HG03280 (cell line): ENCODE results near the gene HERC3.
A peak's percentile ranks its signal among the peaks of the same experiment; 100 is the strongest.

Source experiments
- ATAC-seq: cut with Tn5 transposase; IDR thresholded peaks from one replicate; pipeline ENCODE4 v1.9.1; 2021; ENCODE audit warnings: mild to moderate bottlenecking, moderate library complexity; ENCODE audit not compliant: unreplicated experiment

HERC3 gene

DNA sequence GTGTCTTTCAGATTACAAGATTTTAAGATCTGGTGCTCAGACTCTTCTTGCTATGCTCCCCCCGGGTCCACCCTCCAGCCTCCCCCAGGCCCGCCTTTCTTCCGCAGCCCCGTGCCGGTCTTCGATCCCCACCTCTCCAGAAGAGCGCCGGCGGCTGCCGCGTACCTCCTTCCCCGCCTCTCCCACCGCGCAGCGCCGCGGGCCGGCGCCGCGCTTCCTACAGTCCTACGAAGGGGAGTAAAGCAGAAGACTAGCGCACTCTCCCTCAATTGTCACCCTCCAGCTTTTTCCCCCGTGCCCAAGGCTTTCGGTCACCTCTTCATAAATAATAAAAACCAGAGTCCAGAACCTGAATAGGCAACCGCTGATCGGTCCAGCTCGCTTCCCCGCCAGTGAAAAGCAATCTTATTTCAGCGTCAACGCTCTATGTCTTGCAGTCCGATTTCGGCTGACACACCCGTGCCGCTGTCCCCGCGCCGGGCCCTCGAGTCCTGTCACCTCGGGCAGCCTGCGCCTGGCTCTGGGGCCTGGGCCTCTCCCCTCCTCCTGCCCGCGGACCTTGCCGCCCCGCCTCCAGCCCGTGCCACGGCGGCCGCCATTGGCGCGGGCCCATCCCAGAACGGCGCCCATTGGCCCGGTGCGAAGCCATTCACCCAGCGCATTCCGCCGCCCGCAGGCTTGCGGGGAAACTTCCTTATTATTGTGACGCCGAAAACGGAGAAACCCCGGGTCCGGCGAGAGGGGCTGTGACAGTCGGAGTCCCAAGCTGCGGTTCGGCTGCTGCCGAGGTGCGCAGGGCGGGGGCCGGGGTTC lies at the start of gene HERC3:
TSS of gene HERC3 (plus strand) at position 694 of the 813 bp plus-strand sequence. CDS start 13,344 bp downstream, outside the sequence.
- peak; percentile 97 for ATAC-seq

DNA sequence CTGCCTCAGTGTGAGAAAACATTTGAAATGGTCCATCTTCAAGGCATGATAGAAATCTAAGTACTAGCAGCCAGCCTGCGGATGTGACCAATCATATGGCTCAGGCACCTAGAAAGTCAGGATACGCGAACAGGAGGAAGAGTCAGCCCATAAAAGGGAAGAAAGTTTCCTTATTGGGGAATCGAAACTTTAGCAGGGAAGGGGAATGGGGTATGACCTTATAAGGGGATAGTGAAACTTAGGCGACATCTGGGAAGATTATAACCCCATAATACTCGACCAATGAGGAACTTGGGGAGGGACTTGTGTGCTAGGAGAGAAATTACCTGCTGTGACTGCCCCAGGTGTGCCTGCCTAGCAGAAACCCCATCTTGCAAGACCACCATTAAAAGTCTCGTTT lies 42.5 kb upstream of the HERC3 start:
- ATAC-seq = no peak

DNA sequence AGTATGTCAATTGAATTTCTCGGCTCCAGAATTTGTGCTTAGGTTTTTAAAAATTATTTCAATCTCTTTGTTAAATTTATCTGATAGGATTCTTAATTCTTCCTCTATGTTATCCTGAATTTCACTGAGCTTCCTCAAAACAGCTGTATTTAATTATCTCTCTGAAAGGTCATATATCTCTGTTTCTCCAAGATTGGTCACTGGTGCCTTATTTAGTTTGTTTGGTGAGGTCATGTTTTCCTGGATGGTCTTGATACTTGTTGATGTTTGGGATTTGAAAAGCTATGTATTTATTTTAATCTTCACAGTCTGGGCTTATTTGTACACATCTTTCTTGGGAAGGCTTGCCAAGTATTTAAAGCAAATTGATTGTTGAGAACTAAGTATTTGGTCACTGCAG lies 24.7 kb upstream of the HERC3 start:
- ATAC-seq = no peak

DNA sequence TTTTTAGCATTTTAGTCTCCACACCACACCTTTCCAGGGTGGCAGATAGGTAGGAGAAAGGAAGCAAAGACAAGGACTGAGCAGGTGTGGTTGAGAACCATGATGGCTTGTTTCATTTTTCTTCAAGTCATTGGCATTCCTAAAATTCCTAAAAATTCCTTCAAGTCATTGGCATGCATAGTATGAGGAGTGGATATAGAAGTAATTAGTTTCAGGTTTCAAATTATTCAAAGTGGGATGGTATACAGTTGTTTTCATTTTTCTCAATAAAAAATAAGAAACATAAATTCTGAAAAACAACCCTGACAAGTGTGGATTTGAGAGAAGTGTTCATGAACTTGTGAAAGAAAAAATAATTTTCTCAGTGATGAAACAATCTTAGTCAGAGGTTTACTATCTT lies 22.3 kb upstream of the HERC3 start:
- ATAC-seq = no peak

DNA sequence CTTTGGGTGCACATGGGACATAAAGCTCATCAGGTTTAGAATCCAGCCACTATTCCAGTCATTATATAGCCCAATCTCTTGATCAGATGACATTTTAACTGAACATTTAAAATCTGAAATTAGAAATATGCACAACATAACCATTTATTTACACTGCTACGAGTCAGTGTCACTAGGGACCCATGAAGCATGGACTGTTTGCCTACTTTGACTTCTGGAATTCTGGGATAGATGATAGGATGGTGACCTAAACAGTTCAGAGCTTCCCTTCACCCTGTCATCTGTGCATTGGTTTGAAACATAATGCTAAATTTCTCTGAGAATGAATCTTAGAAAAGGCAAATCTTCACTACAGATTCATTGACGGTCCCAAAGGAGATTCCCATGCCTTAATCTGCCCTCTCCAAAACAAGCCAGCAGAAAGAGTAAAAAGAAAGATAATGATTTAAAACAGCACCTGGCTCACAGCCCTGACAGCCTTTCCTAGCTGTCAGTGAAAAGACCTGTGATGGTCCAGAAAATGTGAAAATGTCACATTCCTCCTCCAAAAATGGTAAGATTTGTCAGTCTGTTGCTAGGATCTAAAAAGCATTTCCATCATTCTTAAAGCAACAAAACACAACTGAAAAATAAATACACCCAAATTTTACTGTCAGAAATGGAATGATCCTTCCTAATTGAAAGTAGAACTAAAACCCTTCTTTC lies 18.9 kb upstream of the HERC3 start:
- ATAC-seq = no peak

DNA sequence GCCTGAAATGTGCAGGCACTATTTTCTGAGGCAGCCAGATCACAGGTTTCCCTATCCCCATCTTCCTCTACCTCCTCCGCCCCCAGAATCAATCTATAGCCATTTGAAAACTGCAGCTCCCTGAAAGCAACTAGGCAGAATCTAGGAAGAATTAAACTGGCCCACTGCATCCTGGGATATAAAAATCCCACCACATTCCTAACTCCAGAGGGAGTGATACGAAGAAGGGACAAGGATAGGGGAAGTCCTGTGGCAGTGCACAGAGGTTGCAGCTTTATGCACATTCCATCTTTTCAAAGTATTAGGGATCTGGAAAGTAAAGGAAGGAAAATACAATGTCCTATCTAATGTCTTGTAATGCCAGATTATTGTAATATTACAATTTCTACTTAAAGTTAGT lies 18.3 kb upstream of the HERC3 start:
- no peak for ATAC-seq

DNA sequence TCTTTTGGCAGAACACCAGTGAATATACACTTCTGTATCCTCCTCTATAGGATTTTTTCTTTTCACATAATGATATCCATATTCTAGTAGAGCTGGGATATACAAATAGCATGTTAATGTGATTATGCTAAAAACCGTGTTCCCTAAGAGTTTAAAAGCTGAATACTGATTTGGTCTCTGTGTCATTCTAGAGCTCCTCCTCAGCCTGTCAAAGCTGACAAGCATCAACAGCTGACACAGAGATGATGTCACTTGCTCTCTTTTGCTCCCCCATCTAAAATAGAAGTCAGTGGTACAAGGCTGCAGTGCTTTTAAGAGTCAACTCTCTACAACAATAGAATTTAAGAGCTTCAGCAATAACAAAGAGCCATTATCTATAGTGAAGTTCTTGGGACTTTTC lies 17.1 kb upstream of the HERC3 start:
- no peak for ATAC-seq

DNA sequence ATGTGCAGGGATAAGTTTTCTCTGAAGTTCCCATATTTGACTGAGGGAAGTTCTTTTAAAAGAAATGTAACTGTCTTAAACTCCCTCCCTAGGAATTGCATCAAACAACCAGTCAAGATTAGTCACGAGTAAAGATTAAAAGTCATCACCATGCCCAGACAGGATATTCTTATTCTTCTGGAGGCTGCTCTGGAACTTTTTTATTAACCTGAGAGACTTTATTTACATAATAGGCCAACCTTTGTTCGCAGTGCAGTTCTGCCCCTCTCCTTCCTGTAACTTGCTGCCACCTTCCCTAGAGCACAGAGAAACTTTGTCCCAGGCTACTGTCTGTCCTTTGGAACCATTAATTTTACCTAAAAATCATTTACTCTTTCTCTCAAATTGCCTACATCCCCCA lies 9.8 kb upstream of the HERC3 start:
- no peak for ATAC-seq

DNA sequence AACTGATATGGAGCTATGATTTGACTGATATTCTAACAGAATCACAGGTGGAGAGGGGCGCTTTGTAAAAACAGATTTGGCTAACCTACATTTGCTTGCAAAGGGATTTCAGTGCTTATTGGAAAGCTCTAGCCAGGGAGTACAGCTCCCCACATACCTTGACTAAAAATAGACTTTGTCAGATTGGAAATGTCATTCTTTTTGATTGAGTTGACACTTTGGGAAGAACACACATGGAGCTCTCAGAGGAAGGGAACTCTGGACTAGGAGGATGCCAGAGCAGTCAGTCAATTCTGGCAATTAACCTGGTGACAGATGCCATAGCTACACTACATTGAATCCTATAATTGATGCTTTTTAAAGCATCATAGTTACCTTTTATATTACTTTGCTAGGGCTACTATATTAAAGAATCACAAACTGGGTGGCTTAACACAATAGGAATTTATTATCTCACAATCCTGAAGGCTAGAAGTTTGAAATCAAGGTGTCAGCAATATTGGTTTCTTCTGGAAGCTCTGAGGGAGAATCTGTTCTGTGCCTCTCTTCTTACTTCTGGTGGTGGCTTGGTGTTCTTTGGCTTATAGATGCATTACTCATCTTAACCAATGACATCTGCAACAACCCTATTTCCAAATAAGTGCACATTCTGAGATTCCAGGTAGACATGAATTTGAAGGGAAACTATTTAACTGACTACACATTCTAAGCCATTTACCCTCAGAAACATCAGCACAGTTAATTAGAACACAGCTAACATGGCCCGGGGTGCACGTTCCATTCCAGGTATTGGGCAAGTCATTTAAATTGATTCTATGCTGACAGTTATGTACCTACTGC lies 8.4 kb upstream of the HERC3 start:
- no peak for ATAC-seq

DNA sequence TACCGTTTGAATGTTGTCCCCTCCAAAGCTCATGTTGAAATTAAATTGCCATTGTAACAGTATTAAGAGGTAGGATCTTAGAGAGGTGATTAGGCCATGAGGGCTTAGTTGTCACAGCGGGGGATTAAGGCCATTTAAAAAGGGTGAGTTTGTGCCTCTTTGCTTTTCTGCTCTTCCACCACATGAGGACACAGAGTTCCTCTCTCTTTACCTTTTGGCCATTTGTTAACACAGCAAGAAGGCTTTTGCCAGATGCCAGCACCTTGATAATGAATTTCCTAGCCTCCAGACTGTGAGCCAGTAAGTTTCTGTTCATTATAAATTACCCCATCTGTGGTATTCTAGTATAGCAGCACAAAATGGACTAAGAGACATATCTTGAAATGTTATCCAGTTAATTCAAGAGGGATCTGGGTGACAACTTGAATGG lies 7.8 kb upstream of the HERC3 start:
- ATAC-seq = no peak

DNA sequence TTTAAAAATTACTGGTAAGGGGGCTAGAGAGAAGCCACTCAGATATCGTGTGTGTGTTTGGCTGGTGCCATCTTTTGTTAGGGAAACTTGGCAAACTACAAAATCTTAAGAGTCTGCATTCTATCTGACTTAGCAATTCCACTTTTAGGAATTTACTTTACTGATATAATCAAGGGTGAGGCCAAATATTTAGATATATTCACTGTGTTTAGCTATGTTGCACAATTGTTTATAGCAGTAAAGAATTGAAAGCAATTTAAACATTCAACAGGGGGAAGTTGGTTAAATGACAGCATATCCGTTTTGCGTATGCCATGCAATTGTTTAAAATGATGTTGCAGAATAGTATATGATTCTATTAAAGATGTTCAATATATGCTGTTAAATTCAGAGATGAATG lies 6.4 kb upstream of the HERC3 start:
- no peak for ATAC-seq

DNA sequence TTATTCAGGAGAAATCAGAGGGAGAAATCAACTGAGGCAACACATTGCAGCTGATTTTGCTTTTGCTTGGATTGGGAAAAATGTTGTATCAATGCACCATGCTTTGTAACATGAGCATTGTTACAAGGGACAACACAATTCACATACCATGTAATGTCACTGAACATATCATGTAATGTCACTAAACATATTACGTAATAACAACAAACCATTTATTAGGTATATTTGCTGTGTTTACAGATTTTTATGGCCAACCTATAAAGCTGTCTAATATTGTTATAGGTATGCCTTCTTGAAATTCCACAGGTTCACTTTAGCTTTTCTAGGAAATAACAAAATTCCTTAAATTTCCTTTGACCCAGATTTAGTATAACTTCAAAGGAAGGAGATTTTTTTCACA lies 5.0 kb upstream of the HERC3 start:
- no peak for ATAC-seq

DNA sequence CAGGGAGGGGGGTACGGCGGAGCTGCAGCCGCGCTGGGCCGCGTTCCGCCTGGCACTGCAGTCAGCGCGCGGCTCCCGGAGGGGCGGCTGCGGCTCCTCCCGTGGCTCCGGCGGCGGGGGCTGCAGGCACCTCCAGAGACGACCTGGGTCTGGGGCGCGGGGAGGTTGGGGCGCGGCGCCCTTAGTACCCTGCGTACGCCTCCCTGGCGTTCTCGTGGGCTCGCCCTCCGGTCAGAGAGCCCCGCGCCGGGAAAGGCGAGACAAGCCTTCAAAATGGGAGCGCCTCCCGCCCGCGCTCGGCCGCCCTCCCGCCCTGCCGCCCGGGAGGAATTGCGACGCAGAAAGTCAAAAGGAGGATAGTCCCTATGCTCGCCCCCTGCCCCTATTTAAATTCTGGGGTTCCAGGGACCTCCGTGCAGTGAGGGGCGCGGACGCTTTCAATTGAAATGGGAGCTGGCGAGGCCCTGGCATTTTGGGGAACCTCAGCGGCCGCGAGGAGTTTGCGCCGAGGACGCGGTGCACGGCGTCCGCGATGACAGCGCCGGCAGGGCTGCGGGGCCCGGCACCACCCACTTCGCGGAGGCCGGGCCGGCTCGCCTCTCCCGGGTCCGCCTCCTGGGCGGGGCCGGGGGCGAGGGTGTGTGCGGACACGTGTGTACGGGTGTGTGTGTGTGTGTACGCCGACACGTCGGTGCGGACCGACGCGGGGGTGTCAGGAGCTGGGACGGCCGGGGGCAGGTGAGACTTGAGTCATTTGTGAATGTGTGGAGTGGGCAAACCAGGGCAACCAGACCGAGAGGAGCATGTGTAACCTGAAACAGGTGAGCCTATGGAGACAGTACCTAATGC lies 544 bp downstream of the HERC3 start:
- peak; percentile 76 for ATAC-seq

DNA sequence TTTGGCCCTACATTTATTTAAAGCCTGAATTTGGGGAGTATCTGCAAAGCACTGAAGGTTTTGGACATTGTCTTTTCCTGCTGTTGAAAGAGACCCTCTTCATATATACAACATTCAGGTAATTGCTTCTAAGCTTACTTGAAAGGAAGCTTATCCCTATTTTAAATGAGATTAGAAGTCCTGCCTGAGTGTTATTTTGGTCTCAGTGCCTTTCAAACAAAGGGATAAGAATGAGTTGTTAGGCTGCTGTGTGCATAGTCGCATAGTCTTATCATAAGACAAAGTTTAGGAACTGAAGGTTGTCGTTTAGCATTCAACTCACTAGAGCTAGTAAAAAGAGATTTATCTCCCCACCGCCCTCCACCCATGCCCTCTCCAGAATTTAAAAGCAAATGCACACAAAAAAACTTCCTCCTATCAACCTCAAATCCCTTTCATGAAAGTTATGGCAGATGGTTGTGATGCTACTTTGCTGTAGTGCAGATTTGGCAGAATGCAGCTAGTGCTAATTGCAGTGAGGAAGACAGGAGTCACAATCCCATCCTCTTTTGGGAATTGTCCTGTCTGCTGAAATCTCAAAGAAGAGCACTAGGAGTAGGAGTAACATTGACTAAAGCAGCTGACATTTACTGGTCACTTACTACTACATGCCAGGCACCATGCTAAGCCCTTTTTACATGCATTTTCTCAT lies 5.8 kb downstream of the HERC3 start:
- no peak for ATAC-seq

DNA sequence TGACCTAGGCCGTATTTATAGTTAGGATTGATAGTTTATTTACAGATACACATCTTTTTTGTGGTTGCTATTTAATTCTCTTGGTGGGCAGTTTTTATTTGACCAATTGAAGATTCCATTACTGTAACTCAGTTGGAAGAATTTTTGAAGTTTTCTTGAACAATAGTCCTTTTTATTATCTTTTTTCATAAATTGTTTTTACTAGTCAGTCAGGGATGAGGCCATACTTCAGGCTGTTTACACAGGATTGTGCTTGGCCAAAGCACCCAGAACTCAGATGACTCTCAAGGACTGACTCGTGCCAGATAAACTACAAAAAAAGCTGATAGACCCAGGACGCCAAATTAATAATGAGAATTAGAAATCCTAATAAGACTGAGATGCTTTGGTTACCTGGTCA lies 7.0 kb downstream of the HERC3 start:
- ATAC-seq = no peak

DNA sequence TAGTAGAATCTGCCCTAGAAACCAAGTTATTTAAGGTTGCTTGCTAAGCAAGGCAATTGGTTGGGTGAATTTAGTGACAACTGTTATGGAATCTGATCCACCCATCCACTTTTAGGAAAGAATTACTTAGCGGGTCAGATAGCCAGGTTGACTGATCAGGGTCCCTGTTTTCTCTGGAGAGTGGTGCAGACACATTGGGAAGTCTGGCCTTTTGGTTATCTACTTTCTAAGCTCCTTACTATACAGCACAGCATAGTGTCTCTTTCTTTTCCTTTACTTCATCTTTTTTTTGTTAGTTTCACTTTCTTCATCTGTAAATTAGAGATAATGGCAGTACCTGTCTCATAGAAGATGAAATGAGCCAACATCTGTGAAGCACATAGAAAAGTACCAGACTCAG lies 7.4 kb downstream of the HERC3 start:
- no peak for ATAC-seq

DNA sequence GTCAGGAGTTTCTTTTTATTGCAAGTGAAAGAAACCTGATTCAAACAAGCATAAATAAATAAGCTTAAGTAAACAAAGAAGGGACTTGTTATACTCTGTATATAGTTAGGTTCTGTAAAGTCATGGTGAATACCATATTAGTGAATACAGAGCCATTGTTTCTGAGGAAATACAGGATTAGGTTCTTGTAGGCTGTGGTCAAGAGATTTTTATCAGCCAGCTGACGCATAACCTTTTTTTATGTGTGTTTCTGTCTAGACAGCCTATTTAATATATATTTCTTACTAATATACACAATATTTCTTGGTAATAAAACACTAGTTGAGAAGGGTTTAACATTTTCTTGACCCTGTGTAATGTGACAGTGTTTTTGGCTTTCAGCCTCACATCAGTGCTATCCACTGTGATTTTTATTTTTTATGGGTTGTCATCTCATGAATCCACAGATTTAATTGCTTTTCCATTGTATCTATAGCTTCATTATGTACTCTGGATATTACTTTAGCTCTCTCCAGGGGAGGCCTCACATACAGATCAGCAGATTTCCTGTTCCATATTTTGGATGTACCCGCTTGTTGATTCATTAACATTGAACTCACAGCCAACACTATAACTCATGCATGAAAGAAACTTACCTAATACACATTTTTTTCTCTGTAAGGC lies 8.0 kb downstream of the HERC3 start:
- no peak for ATAC-seq

DNA sequence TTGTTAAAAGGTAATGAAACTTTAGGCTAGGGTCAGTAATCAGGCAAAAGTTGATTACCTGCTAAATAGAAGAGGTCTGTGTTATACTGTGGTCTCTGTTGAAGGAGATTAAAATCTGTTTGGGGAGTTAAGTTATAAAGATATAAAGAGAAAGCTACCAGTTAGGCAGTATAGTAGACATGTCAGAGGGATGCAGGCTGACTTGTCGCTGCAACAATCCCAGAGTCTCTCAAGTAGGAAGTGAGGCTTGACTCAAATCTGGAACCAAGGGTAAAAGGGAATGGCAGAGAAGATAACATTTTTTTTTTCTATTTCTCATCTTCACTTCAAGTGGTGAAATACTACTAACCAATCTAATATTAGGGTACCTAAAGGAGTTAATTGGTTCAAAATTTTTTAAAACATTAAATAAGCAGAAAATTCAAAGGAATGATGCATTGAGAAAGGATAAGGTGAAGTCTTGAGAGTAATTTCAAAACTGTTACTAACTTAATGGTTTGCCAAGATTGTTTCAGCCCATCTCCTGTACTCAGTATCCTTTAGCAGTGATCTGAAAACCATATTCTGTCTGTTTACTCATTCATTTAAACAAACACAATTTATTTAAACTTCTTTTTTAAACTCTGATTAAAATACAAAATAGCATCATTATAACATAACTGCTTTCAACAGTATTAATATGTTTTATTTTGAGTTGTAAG lies 12.8 kb downstream of the HERC3 start:
- ATAC-seq = no peak

DNA sequence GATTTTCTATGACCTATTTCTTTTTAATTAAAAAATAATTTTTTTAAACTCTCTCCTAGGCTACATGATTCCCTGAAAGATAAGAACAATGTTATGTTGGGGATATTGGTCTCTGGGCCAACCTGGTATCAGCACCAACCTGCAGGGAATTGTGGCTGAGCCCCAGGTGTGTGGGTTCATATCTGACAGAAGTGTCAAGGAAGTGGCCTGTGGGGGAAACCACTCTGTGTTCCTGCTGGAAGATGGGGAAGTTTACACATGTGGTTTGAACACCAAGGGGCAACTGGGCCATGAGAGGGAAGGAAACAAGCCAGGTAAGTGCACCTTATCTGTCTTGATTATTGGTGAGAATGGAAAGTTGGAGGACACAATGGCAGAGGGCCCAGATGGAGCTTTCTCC lies 13.5 kb downstream of the HERC3 start:
- ATAC-seq = no peak
